NCI-H460 (cell line): Measurements from ENCODE around the gene LRRIQ3. TPM values are rescaled to one million over a fixed set of nuclear protein-coding genes. Genes with fewer than 3 reads are reported as not detected.

Experiments used
- total RNA-seq: library from RNA; depleted of rRNA; stranded (reverse); fragments of >200 nt; shearing (Covaris generic); gene quantifications from 2 replicates; pipeline ENCODE4 v1.2.3, GENCODE V29; 2014; rRNA removed

LRRIQ3 gene
- total RNA-seq, 1 experiment from 2014 or later = 2.6 TPM

Other genes starting within 250 kb of the LRRIQ3 start
- 11.9 and 15.9 TPM in 2 replicates for gene FPGT, start 66 bp upstream of the LRRIQ3 start, total RNA-seq
- 0.17 and 0.45 TPM in 2 replicates for gene TNNI3K, start 37.2 kb upstream of the LRRIQ3 start, total RNA-seq